SK-N-SH (cell line): ENCODE measurements around the gene KRT4.

ENCODE experiments used
- CTCF ChIP-seq: fragments of 200-600 bp; sonication (generic); IDR thresholded peaks from 2 replicates; pipeline ENCODE4 v1.6.1; 2017; ENCODE audit warnings: antibody characterized with exemption, mild to moderate bottlenecking, moderate library complexity
- FOXJ3 ChIP-seq: sonication (generic); formaldehyde crosslinking; IDR thresholded peaks from 2 replicates; pipeline ENCODE4 v1.5.1; 2020; ENCODE audit warnings: mild to moderate bottlenecking, missing genetic modification reagents
- GABPA ChIP-seq: IDR thresholded peaks from 2 replicates; pipeline ENCODE4 v1.4.0; 2012; ENCODE audit warnings: low read depth, mild to moderate bottlenecking
- GATA2 ChIP-seq: sonication (generic); formaldehyde crosslinking; IDR thresholded peaks from 2 replicates; pipeline ENCODE4 v1.5.0; 2020; ENCODE audit warnings: mild to moderate bottlenecking, missing genetic modification reagents
- RFX5 ChIP-seq: IDR thresholded peaks from 2 replicates; pipeline ENCODE4 v1.6.1; 2012; ENCODE audit warnings: mild to moderate bottlenecking, improper control_type of control experiment, low read length
- TAF1 ChIP-seq: IDR thresholded peaks from 2 replicates; pipeline ENCODE4 v1.6.1; 2012; ENCODE audit warnings: low read depth, mild to moderate bottlenecking, low read length, moderate library complexity, borderline replicate concordance
- USF1 ChIP-seq: IDR thresholded peaks from 2 replicates; pipeline ENCODE4 v1.4.0; 2012; ENCODE audit warnings: low read depth, borderline replicate concordance
- YY1 ChIP-seq: IDR thresholded peaks from 2 replicates; pipeline ENCODE4 v1.4.0; 2012; ENCODE audit warnings: low read depth, mild to moderate bottlenecking

- TF ChIP-seq CTCF (no peak), GATA2 (CRISPR knock-in tag) (no peak), GABPA (no peak), FOXJ3 (CRISPR knock-in tag) (no peak), YY1 (no peak), TAF1 (no peak), RFX5 (no peak), USF1 (no peak)
These were observed at the start of gene KRT4 for GRCh38 chr12:52813885-52814709.
